IMR-90 (cell line): ENCODE data around the gene AGAP1. TPM values are rescaled to one million over a fixed set of nuclear protein-coding genes. Genes with fewer than 3 reads are reported as not detected.

Experiments
- ATAC-seq: fragments of 200-7000 bp; cut with Tn5 transposase; 2 replicates; pipeline ENCODE4 v1.9.1; 2020; ENCODE audit warnings: low read depth, mild to moderate bottlenecking, moderate library complexity
- BruUV-seq: library from RNA; stranded (reverse); fragments of 400-500 nt; replicated peaks from 2 replicates; lab custom pipeline; 2021; lab: Mats Ljungman, UMichigan
- CTCF ChIA-PET: fragments of 300-600 bp; formaldehyde crosslinking; extraction: SDS; loops from one replicate; lab custom pipeline; 2021; ENCODE audit warnings: antibody characterized with exemption; lab: Yijun Ruan, JAX
- POLR2A ChIA-PET: fragments of 300-600 bp; sonication (Branson Sonifier 250); formaldehyde crosslinking; loops from one replicate; lab custom pipeline; 2022; ENCODE audit warnings: antibody characterized with exemption; ENCODE audit not compliant: unreplicated experiment; lab: Charles Lee
- DNase-seq: peaks from one replicate; pipeline ENCODE4 v3.0.0; 2013
- H2AFZ ChIP-seq: replicated peaks from 2 replicates; pipeline ENCODE3; 2013; ENCODE audit warnings: low read length, mild to moderate bottlenecking; ENCODE audit not compliant: poor library complexity
- H2AK5ac ChIP-seq: 2 replicates; pipeline ENCODE4 v1.6.1; 2013; ENCODE audit warnings: low read depth, low read length, inconsistent platforms
- H2AK9ac ChIP-seq: replicated peaks from 2 replicates; pipeline ENCODE3; 2013; ENCODE audit warnings: mild to moderate bottlenecking, low read depth, low read length, moderate library complexity; ENCODE audit not compliant: poor library complexity
- H2BK120ac ChIP-seq: 2 replicates; pipeline ENCODE4 v1.6.1; 2013; ENCODE audit warnings: low read depth, low read length, inconsistent platforms
- H2BK15ac ChIP-seq: 3 replicates; pipeline ENCODE4 v1.6.1; 2013; ENCODE audit warnings: low read depth, low read length, inconsistent platforms
- H2BK20ac ChIP-seq: 2 replicates; pipeline ENCODE4 v1.6.1; 2013; ENCODE audit warnings: low read depth, mild to moderate bottlenecking, inconsistent platforms, low read length, moderate library complexity
- H2BK5ac ChIP-seq: 2 replicates; pipeline ENCODE4 v1.6.1; 2013; ENCODE audit warnings: mild to moderate bottlenecking, low read depth, low read length, inconsistent platforms; ENCODE audit not compliant: poor library complexity, severe bottlenecking
- H3K14ac ChIP-seq: replicated peaks from 2 replicates; pipeline ENCODE4 v1.6.1; 2013; ENCODE audit warnings: low read depth, low read length, inconsistent platforms
- H3K18ac ChIP-seq: 2 replicates; pipeline ENCODE4 v1.6.1; 2013; ENCODE audit warnings: low read depth, low read length, control low read depth
- H3K23ac ChIP-seq: 2 replicates; pipeline ENCODE4 v1.6.1; 2013; ENCODE audit warnings: low read depth, low read length, inconsistent platforms
- H3K27ac ChIP-seq: 2 replicates; pipeline ENCODE4 v1.5.1; 2013; ENCODE audit warnings: mild to moderate bottlenecking, control low read depth, low read length; ENCODE audit not compliant: insufficient read depth
- H3K27me3 ChIP-seq: 2 replicates; pipeline ENCODE4 v1.6.1; 2013; ENCODE audit warnings: low read length; ENCODE audit not compliant: control insufficient read depth, insufficient read depth
- H3K36me3 ChIP-seq: 2 replicates; pipeline ENCODE4 v1.6.1; 2013; ENCODE audit warnings: low read length, mixed read lengths; ENCODE audit not compliant: control insufficient read depth, insufficient read depth
- H3K4ac ChIP-seq: 2 replicates; pipeline ENCODE4 v1.6.1; 2013; ENCODE audit warnings: low read depth, low read length, inconsistent platforms
- H3K4me1 ChIP-seq: 2 replicates; pipeline ENCODE4 v1.6.1; 2013; ENCODE audit warnings: low read length, mixed read lengths; ENCODE audit not compliant: control insufficient read depth, insufficient read depth
- H3K4me2 ChIP-seq: 2 replicates; pipeline ENCODE4 v1.6.1; 2013; ENCODE audit warnings: low read depth, mild to moderate bottlenecking, control low read depth, low read length, moderate library complexity
- H3K4me3 ChIP-seq: 2 replicates; pipeline ENCODE4 v1.5.1; 2013; ENCODE audit warnings: low read depth, mild to moderate bottlenecking, control low read depth, low read length, moderate library complexity; ENCODE audit not compliant: insufficient read depth
- H3K56ac ChIP-seq: 2 replicates; pipeline ENCODE4 v1.6.1; 2013; ENCODE audit warnings: low read length, inconsistent platforms; ENCODE audit not compliant: insufficient read depth; ENCODE audit errors: extremely low read depth
- H3K79me1 ChIP-seq, 2 experiments: 2 replicates each; pipeline ENCODE4 v1.6.1; 2013; ENCODE audit warnings: low read length in 2 of 2, inconsistent platforms in 1 of 2, low read depth in 1 of 2
- H3K9ac ChIP-seq: 2 replicates; pipeline ENCODE4 v1.6.1; 2013; ENCODE audit warnings: low read depth, low read length, control low read depth
- H3K9me1 ChIP-seq: 2 replicates; pipeline ENCODE4 v1.6.1; 2013; ENCODE audit warnings: low read length, inconsistent platforms; ENCODE audit not compliant: insufficient read depth
- H3K9me3 ChIP-seq: 2 replicates; pipeline ENCODE4 v1.6.1; 2013; ENCODE audit warnings: low read length; ENCODE audit not compliant: control insufficient read depth, insufficient read depth
- H4K20me1 ChIP-seq: 2 replicates; pipeline ENCODE4 v1.6.1; 2013; ENCODE audit warnings: low read length, inconsistent platforms; ENCODE audit not compliant: insufficient read depth
- H4K5ac ChIP-seq: 2 replicates; pipeline ENCODE4 v1.6.1; 2013; ENCODE audit warnings: mild to moderate bottlenecking, low read depth, low read length, control low read depth
- H4K8ac ChIP-seq, 2 experiments: 2 replicates each; pipeline ENCODE4 v1.6.1; 2013; ENCODE audit warnings: low read depth in 2 of 2, low read length in 2 of 2, control low read depth in 1 of 2, inconsistent platforms in 1 of 2
- H4K91ac ChIP-seq: 2 replicates; pipeline ENCODE4 v1.6.1; 2013; ENCODE audit warnings: low read depth, low read length, inconsistent platforms; ENCODE audit not compliant: insufficient read depth
- MXI1 ChIP-seq: IDR thresholded peaks from 2 replicates; pipeline ENCODE4 v1.6.1; 2012; ENCODE audit warnings: low read depth, mild to moderate bottlenecking, low read length, moderate library complexity, borderline replicate concordance
- WGBS, 2 experiments: methylation state at CpG; one replicate each; pipeline versions ENCODE4 v1.1.5 to v1.1.7; 2013; ENCODE audit warnings: missing lambda C conversion rate in 2 of 2; ENCODE audit not compliant: insufficient read length in 1 of 2; ENCODE audit errors: extremely low coverage in 2 of 2; 5-methylcytosine and 5-hydroxymethylcytosine counted together
- dilution Hi-C: fragments of 300-500 bp; cut with HindIII; formaldehyde crosslinking; loops from one replicate; pipeline ENCODE4 v1.14.3; 2018; ENCODE audit warnings: low sequenced_read_pairs; ENCODE audit not compliant: unreplicated experiment
- in situ Hi-C: fragments of 300-500 bp; cut with MboI; formaldehyde crosslinking; loops from 3 replicates; pipeline ENCODE4 v1.14.3; 2019; ENCODE audit warnings: low sequenced_read_pairs, inconsistent platforms, mixed read lengths
- intact Hi-C: fragments of 100-400 bp; cut with micrococcal nuclease; formaldehyde crosslinking; loops from 2 replicates; pipeline ENCODE4 v1.10.0; 2022
- polyA plus RNA-seq, 3 experiments: library from polyadenylated mRNA; depleted of rRNA; stranded (reverse); fragments of >200 nt; gene quantifications; 2 replicates each; pipeline ENCODE4 v1.2.3, GENCODE V29; 2012; ENCODE audit warnings: low replicate concordance in 1 of 3
- total RNA-seq: library from RNA; depleted of rRNA; stranded (reverse); fragments of >200 nt; gene quantifications from 2 replicates; pipeline ENCODE4 v1.2.3, GENCODE V29; 2012

Gene AGAP1
- total and polyA plus RNA-seq, 2 of the 4 experiments (the other 2 are of a cell fraction) = 15.1 to 16.4 TPM

DNA sequence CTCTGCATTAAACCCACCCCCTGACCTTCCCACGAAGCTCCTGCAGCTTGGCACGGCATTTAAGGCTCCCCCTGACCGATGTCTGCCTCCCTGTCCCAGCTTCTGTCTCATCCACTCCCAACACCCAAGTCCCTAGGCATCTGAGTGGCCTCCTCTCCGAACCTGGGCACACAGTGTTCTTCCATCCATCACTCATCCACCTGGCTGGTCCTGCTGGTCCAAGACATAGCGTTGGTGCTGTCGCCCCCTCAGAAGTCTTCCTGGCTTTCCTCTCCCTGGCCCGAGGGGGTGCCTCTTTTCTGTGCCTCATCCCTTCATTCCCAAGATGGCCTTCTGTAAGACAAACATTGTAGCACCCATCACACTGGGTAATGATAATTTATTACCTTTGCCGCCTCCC, 350.7 kb downstream of the AGAP1 start:
- no peak overlapping the region for H2BK15ac ChIP-seq
- no peaks in the 10 kb centered on the region for H3K36me3 ChIP-seq
- H3K14ac ChIP-seq = no peak overlapping the region
- BruUV-seq = no TSS peak
- no peak for TF ChIP-seq MXI1
- ATAC-seq (no peak), DNase-seq (no peak)
- no peak overlapping the region for H2BK20ac ChIP-seq
- H3K9me1 ChIP-seq = no peaks in the 10 kb centered on the region
- no peak overlapping the region for H2AFZ ChIP-seq
- no peaks in the 10 kb centered on the region for H4K20me1 ChIP-seq
- 92% methylated on average over 3 of the region's 8 CpGs; no CpG with 5 or more reads in 1 of the 2 experiments for WGBS, 2 experiments
- H2AK9ac ChIP-seq = no peak overlapping the region
- dilution Hi-C loops = no loop called here
- no peak overlapping the region for H4K91ac ChIP-seq
- H3K9ac ChIP-seq = no peak overlapping the region
- H3K79me1 ChIP-seq = no peaks in the 10 kb centered on the region
- no peak overlapping the region for H3K4me3 ChIP-seq
- H3K27ac ChIP-seq = no peak overlapping the region
- H3K56ac ChIP-seq = no peak overlapping the region
- POLR2A ChIA-PET = no interaction called here
- H4K5ac ChIP-seq = no peak overlapping the region
- no peak overlapping the region for H2BK5ac ChIP-seq
- no peak overlapping the region for H3K4me2 ChIP-seq
- no peak overlapping the region for H3K23ac ChIP-seq
- no peaks in the 10 kb centered on the region for H3K27me3 ChIP-seq
- no peaks in the 10 kb centered on the region for H3K9me3 ChIP-seq
- no peaks in the 10 kb centered on the region for H3K4me1 ChIP-seq
- CTCF ChIA-PET = no interaction called here
- H2BK120ac ChIP-seq = no peak overlapping the region
- H3K4ac ChIP-seq = no peak overlapping the region
- no peak overlapping the region for H4K8ac ChIP-seq
- intact Hi-C loops = no loop called here
- in situ Hi-C loops = no loop called here
- H2AK5ac ChIP-seq = no peak overlapping the region
- no peak overlapping the region for H3K18ac ChIP-seq
